ENCODE data around the gene SNPH.

Gene SNPH

DNA sequence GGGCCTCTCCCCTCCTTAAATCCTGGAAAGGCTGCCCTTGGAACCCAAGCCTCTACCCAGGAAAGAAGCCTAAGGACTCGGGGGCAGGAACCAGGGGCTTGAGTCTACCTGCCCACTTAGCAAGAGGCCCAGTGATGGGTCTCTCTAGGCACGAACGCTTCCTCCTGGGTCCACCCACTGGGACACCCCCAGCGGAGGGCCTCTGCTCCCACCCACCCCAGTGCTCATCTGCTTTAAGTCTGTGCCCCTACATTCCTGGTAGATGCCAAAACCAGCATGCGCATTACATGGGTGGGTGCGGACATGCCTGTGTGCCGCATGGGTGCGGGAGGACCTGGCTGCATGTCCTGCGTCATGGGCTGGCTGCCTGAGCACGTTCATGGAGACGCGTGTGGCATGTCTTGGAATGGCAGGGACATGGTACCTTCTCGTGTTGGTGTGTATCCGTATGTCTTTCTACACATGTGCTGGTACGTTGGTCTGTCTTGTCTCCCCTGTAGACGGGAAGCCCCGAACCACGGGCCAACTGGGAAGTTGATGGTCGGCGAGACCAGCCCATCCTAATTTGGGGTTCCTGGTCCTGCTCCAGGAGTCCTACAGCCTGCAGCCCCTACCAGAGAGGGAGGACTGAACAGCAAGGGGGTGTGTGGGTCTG is 29.3 kb downstream of the SNPH start:
- TF ChIP-seq FOXM1 (IDR thresholded peaks at IDR 0.05; ENCODE audit: borderline replicate concordance) (no peak), CTBP1 (IDR thresholded peaks at IDR 0.05; ENCODE audit: borderline replicate concordance) (no peak), FOXA1 (IDR thresholded peaks at IDR 0.05) (no peak), HDGF (IDR thresholded peaks at IDR 0.05; ENCODE audit: borderline replicate concordance) (no peak), BHLHE40 (IDR thresholded peaks at IDR 0.05; ENCODE audit: borderline replicate concordance) (no peak), SP1 (IDR thresholded peaks at IDR 0.05) (no peak), FOXK2 (IDR thresholded peaks at IDR 0.05) (no peak), LEF1 (IDR thresholded peaks at IDR 0.05; ENCODE audit: borderline replicate concordance) (no peak), ZNF384 (IDR thresholded peaks at IDR 0.05) (no peak), SUZ12 (IDR thresholded peaks at IDR 0.05) (no peak), L3MBTL2 (conservative IDR thresholded peaks at IDR 0.05) (no peak), NFRKB (IDR thresholded peaks at IDR 0.05) (no peak), ELF4 (IDR thresholded peaks at IDR 0.05) (no peak), TARDBP (IDR thresholded peaks at IDR 0.05) (no peak)
- TF ChIP-seq, protein P1, sequence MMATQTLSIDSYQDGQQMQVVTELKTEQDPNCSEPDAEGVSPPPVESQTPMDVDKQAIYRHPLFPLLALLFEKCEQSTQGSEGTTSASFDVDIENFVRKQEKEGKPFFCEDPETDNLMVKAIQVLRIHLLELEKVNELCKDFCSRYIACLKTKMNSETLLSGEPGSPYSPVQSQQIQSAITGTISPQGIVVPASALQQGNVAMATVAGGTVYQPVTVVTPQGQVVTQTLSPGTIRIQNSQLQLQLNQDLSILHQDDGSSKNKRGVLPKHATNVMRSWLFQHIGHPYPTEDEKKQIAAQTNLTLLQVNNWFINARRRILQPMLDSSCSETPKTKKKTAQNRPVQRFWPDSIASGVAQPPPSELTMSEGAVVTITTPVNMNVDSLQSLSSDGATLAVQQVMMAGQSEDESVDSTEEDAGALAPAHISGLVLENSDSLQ (IDR thresholded peaks at IDR 0.05) = no peak
- POLR2A ChIA-PET = no interaction called here
- no peak for DNase-seq (ENCODE audit: extremely low spot score)
- CTCF ChIA-PET = no interaction called here

DNA sequence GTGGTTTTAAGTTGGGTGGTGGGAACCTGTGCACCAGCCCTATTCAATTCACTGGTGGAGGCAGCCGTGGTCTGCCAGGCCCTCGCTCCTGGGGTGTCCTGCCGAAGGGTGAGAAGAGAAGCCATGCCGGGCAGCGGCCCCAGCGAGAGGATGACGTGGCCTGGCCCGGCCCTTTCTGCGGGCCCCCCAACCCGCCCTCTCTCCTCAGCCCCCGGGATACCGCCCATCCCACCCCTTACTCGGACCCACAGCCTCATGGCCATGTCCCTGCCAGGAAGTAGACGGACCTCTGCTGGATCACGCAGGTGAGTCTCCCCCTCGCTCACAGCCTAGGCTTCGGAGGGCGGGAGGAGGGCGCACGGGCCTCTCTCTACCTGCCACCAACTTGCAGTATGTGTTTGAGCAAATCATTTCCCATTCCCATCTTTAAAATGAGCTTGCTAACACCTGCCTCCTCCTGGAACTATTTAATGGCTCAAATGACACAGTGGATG is 30.1 kb downstream of the SNPH start:
- ChIA-PET CTCF (no interaction called here), POLR2A (no interaction called here)
- no peak for TF ChIP-seq TARDBP (IDR thresholded peaks at IDR 0.05)
- no peak for TF ChIP-seq CTBP1 (IDR thresholded peaks at IDR 0.05; ENCODE audit: borderline replicate concordance)
- no peak for TF ChIP-seq ELF4 (IDR thresholded peaks at IDR 0.05)
- TF ChIP-seq L3MBTL2 (conservative IDR thresholded peaks at IDR 0.05) = no peak
- TF ChIP-seq SP1 (IDR thresholded peaks at IDR 0.05) = no peak
- TF ChIP-seq FOXK2 (IDR thresholded peaks at IDR 0.05) = no peak
- TF ChIP-seq ARNT (IDR thresholded peaks at IDR 0.05) = no peak
- TF ChIP-seq LEF1 (IDR thresholded peaks at IDR 0.05; ENCODE audit: borderline replicate concordance) = no peak
- no peak for TF ChIP-seq HDGF (IDR thresholded peaks at IDR 0.05; ENCODE audit: borderline replicate concordance)
- TF ChIP-seq SUZ12 (IDR thresholded peaks at IDR 0.05) = no peak
- no peak for TF ChIP-seq NFRKB (IDR thresholded peaks at IDR 0.05)
- no peak for TF ChIP-seq BHLHE40 (IDR thresholded peaks at IDR 0.05; ENCODE audit: borderline replicate concordance)
- no peak for TF ChIP-seq FOXM1 (IDR thresholded peaks at IDR 0.05; ENCODE audit: borderline replicate concordance)
- TF ChIP-seq ZNF384 (IDR thresholded peaks at IDR 0.05) = no peak
- no peak for TF ChIP-seq FOXA1 (IDR thresholded peaks at IDR 0.05)
- TF ChIP-seq, protein P1 (IDR thresholded peaks at IDR 0.05) = no peak
- DNase-seq (ENCODE audit: extremely low spot score) = no peak

DNA sequence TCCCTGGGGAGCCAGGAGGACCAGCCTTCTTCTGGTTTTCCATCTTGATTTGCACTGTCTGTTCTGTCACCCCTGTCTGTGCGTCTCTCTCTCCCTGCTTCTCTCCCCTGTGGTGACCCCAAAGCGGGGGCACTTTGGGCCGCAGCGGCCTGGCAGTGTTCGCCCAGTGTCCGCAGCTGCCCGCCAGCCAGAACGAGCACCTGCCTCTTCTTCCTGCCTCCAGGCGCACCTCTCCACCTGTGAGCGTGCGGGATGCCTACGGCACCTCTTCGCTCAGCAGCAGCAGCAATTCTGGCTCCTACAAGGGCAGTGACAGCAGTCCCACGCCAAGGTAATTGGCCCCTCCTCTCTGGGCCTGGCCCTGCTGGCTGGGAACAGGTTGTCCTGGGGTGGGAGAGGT is 30.8 kb downstream of the SNPH start:
- DNase-seq (ENCODE audit: extremely low spot score) = no peak
- TF ChIP-seq, protein P1 (IDR thresholded peaks at IDR 0.05) = no peak
- TF ChIP-seq BHLHE40 (IDR thresholded peaks at IDR 0.05; ENCODE audit: borderline replicate concordance) (no peak), CTBP1 (IDR thresholded peaks at IDR 0.05; ENCODE audit: borderline replicate concordance) (no peak), HDGF (IDR thresholded peaks at IDR 0.05; ENCODE audit: borderline replicate concordance) (no peak), FOXA1 (IDR thresholded peaks at IDR 0.05) (no peak), L3MBTL2 (conservative IDR thresholded peaks at IDR 0.05) (no peak), ZNF384 (IDR thresholded peaks at IDR 0.05) (no peak), ARNT (IDR thresholded peaks at IDR 0.05) (no peak), TARDBP (IDR thresholded peaks at IDR 0.05) (no peak), FOXK2 (IDR thresholded peaks at IDR 0.05) (no peak), NFRKB (IDR thresholded peaks at IDR 0.05) (no peak)
- ChIA-PET CTCF (no interaction called here), POLR2A (no interaction called here)

DNA sequence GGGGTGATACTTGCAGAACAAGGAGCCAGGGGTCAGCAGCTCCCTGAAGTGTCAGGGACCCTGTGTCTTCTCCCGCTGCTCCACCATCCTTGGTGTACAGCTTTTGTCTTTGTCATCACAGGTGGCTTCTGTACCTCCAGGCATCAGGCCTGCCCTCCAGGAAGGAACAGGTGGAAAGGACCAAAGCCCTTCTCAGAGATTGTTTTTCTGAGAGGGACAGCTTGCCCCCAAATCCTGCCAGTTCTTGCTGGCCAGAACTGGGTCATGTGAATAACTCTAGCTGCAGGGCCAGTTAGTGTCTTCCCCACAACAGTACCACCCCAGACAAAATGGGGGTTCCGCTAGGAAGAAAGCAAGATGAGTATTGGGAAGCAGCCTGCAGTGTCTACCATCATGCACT is 31.4 kb downstream of the SNPH start:
- DNase-seq (ENCODE audit: extremely low spot score) = no peak
- TF ChIP-seq SUZ12 (IDR thresholded peaks at IDR 0.05) (no peak), HDGF (IDR thresholded peaks at IDR 0.05; ENCODE audit: borderline replicate concordance) (no peak), TARDBP (IDR thresholded peaks at IDR 0.05) (no peak), FOXK2 (IDR thresholded peaks at IDR 0.05) (no peak)
- ChIA-PET CTCF (no interaction called here), POLR2A (no interaction called here)

DNA sequence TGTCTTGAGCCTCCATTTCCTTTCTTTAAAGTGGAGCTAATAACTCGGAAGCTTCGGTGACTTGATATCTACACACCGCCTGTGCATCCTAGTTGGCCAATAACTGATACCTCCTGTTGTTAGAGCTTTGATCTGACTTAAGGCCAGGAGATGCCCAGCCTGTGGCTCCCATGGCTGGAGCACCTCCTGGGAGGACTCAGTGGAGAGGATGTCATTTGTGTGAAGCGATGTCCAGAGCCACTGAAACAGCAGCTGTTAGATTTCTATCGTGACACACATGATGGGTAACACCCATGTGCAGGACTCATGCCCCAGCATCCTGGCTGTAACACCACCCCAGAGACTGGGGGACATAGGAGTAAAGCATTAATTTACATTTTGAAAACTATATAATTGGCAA is 32.1 kb downstream of the SNPH start:
- ChIA-PET CTCF (no interaction called here), POLR2A (no interaction called here)
- DNase-seq (ENCODE audit: extremely low spot score) = no peak
- TF ChIP-seq FOXK2 (IDR thresholded peaks at IDR 0.05) (no peak), FOXM1 (IDR thresholded peaks at IDR 0.05; ENCODE audit: borderline replicate concordance) (no peak), FOXA1 (IDR thresholded peaks at IDR 0.05) (no peak), ELF4 (IDR thresholded peaks at IDR 0.05) (no peak), SUZ12 (IDR thresholded peaks at IDR 0.05) (no peak), NFRKB (IDR thresholded peaks at IDR 0.05) (no peak), ARNT (IDR thresholded peaks at IDR 0.05) (no peak), SP1 (IDR thresholded peaks at IDR 0.05) (no peak), ZNF384 (IDR thresholded peaks at IDR 0.05) (no peak), HDGF (IDR thresholded peaks at IDR 0.05; ENCODE audit: borderline replicate concordance) (no peak), CTBP1 (IDR thresholded peaks at IDR 0.05; ENCODE audit: borderline replicate concordance) (no peak), L3MBTL2 (conservative IDR thresholded peaks at IDR 0.05) (no peak), LEF1 (IDR thresholded peaks at IDR 0.05; ENCODE audit: borderline replicate concordance) (no peak)
- TF ChIP-seq, protein P1 (IDR thresholded peaks at IDR 0.05) = no peak
